GM10266 (cell line): ENCODE measurements around the gene NUP214.

Experiments
- DNase-seq: peaks from one replicate; pipeline ENCODE4 v3.0.0; 2012; ENCODE audit errors: extremely low spot score
- TF ChIP-seq, protein P1 (sequence below): IDR thresholded peaks from 2 replicates; pipeline ENCODE4 v1.5.1; 2012; ENCODE audit warnings: mild to moderate bottlenecking, low read depth; ENCODE audit not compliant: control insufficient read depth, insufficient read depth; ENCODE audit errors: missing control alignments

NUP214 gene

DNA sequence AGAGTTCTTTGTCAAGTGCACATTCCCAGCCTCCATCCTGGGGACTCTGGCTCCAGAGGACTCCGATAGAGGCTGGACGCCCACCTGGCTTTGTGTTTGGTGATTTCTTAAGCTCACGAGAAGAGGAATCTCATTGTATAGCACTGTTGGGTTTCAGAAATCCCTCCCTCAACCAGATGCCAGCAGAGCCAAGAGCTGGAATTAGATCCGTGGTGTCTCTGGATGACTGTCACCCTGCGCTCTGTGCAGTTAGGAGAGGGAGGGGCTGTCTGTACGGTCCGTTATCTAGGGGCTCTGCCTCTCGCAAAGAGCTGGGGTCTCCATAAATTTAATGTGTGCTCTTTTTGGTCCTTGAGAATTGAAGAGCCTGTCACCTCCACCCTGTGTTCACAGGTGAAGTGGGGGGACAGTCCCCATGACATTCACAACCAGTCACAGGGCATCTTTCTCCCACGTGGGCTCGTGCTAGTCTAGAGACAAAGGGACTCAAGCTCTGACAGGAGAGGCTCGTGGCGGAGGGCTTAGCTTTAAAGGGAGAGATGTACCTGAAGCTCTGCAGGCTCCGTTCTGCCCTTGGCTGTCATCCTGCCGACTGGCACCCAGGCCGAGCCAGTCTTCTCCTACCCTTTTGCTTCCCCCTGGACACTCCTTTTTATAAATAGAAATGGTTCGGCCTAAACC lies 109.6 kb downstream of the NUP214 start:
- DNase-seq = no peak
- TF ChIP-seq, protein P1, sequence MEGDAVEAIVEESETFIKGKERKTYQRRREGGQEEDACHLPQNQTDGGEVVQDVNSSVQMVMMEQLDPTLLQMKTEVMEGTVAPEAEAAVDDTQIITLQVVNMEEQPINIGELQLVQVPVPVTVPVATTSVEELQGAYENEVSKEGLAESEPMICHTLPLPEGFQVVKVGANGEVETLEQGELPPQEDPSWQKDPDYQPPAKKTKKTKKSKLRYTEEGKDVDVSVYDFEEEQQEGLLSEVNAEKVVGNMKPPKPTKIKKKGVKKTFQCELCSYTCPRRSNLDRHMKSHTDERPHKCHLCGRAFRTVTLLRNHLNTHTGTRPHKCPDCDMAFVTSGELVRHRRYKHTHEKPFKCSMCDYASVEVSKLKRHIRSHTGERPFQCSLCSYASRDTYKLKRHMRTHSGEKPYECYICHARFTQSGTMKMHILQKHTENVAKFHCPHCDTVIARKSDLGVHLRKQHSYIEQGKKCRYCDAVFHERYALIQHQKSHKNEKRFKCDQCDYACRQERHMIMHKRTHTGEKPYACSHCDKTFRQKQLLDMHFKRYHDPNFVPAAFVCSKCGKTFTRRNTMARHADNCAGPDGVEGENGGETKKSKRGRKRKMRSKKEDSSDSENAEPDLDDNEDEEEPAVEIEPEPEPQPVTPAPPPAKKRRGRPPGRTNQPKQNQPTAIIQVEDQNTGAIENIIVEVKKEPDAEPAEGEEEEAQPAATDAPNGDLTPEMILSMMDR = no peak

DNA sequence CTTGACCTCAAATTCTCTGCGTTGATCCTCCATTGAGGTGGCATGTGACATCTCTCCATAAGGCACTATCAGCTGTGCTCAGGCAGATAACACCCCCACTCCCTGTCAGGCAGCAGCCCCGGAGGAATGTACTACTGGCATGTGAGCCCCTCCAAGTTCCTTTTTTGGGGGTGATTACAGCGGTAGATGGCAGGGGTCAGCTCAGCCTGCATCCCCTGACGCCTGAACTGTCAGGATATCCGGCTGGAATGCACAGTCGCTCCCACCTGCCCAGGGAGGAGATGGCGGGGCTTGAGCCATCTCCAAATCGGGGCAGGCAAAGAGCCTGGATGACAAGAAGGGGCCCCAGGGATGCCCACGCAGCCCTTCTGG lies 110.1 kb downstream of the NUP214 start:
- TF ChIP-seq, protein P1 = no peak

DNA sequence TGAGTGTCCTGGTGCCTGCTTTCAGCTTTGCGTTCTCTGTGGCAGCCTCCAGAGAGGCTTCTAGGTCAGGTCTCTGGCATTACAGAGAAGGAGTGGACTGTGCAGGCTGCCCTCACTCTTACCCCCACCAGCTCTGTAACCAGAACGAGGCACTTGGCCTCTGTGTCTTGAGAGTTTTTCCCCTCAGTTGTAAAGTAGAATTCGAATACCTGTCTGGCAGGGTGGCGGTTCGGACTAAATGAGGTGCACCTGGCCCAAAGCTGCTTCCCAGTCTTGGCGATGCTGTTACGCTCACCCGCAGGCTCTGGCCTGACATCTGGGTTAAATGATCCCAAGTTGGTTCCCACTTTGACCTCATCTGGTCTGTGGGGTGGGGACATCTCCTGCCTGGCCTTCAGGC lies 110.8 kb downstream of the NUP214 start:
- TF ChIP-seq, protein P1 = no peak
- no peak for DNase-seq

More for the DNA sequence above, 110.1 kb downstream of the NUP214 start:
- no peak for DNase-seq

DNA sequence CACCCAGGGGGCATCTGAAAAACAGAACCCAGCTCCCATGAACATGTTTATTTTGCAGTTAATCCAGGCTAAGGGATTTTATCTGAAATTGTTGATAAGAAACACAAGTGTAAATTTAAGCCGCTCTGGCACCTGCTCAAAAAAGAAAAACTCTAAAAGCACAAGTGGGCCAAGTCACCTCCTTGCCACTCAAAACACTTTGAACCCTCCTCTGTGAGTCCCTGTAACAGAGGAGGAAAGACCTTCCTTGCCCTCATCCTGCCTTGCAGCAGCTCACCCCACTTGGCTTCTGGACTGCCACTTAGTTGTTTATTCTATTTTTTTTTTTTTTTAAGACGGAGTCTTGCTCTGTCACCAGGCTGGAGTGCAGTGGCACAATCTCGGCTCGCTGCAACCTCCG lies 111.4 kb downstream of the NUP214 start:
- DNase-seq = no peak
- TF ChIP-seq, protein P1 = no peak

DNA sequence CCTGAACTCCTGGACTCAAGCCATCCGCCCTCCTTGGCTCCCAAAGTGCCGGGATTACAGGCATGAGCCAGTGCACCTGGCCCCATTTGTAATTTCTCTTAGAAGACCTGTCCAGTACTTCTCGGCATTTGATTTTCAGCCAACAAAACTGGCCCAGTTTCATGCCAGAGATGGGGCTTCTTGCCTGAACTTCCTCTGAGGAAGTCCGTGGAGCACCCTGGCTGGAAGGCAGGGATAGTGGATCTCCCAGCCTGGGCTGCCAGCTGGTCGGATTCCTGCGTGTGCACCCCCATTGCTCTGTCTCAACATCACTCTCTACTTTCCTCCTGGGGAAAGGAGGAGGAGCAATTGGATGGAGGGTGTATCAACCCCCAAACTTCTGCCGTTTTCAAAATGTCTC lies 111.9 kb downstream of the NUP214 start:
- TF ChIP-seq, protein P1 = no peak
- DNase-seq = no peak

DNA sequence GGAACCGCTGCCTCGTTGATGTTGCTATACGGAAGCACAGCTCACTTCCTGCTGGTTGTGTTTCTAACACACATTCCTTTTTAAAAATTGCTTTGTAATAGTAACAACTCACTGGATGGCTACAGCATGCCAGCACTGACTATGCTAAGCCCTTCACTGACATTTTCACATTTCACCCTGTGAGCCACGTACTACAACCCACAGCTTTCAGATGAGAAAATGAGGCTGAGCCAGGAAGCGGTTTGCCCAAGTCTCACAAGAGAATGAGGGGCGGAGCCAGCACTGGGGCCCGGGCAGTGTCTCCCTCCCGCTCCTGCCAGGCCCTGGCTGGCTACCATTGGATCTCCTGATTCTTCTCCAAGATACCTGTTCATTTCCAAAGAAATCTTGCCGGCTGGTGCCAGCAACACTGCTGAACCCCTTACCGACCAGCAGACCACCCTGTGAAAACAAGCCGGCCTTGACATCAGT lies 112.6 kb downstream of the NUP214 start:
- TF ChIP-seq, protein P1 = no peak
- peak; percentile 78 for DNase-seq

DNA sequence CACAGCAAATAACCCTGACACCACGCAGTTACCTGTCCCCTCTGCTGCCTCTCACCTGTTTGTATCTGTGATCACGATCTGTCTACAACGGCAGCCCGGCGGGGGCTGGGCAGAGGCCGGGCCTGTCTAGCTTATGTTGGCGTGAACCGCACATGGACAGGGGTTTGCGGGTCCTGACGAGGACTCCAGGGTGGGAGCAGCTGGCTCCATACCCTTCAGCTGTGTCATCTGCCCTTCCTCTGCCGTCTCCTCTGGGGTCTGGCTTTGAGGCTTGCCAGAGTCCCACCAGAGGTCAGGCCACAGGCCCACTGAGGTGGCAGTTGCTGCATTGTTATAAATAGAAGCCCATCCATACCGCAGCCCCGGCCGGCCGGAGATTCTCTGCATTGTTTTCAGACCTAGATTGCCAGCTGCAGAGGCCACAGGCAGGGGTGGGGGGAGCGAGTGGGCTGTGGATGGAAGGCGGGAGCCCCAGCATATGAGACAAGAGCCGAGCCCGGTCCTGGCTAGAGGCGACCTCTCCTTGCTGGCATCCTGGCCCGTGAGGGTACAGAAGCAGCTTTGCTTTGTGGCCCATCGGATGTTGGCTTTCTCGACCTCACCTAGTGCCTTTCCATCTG lies 113.1 kb downstream of the NUP214 start:
- TF ChIP-seq, protein P1 = no peak
- no peak for DNase-seq
